Measurements from ENCODE around the gene ARFIP2.
"Not testable (repeated sequence)": the region's sequence is repeated elsewhere in the genome, so short reads cannot be mapped to it uniquely, and the experiment has no call there.

Gene ARFIP2, protein sequence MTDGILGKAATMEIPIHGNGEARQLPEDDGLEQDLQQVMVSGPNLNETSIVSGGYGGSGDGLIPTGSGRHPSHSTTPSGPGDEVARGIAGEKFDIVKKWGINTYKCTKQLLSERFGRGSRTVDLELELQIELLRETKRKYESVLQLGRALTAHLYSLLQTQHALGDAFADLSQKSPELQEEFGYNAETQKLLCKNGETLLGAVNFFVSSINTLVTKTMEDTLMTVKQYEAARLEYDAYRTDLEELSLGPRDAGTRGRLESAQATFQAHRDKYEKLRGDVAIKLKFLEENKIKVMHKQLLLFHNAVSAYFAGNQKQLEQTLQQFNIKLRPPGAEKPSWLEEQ
- 42.0 to 66.4 (median 60.3) reads per million in 3 donors for total RNA-seq

DNA sequence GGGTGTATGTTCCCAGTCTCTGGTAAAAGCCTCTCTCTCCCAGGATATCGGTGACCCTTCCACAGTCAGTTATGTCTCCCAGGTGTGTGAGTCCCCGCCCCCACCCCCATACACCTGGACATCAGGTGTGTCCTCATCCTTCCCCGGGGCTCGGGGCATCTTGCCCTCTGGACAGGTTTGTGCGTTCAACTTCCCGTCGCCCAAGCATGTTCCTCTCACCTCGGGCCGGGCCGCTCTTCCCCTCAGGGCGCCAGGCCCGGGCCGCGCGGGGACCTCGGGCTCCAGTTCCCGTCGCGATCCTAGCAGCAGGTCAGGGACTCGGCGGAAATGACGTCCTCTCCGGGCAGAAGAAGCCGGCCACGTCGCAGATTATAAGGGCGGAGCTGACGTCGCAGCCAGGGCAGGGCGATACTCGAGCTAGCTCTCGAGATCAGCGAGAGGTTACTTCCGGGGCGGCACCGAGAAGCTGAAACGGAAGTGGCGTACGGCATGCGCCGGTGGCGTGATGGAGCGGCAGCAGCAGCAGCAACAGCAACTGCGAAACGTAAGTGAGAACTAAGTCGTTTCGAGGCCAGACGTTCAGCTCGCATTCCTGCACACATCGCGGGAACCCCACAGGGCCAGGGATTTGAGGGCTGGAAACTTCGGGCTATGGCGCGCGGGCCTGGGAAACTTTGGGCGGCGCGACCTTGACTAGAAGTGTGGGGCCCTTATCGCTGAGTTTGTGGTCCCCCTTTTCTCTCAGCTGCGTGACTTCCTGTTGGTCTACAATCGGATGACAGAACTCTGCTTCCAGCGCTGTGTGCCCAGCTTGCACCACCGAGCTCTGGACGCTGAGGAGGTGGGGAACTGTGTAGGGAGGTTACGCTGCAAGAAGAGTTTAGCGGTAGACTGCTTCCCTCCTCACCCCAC is at the start of gene ARFIP2, which contains the start of gene TIMM10B:
Gene ARFIP2 (minus strand): TSS at position 320 of the 912 bp plus-strand sequence. CDS start 910 bp downstream, outside the sequence.
Gene TIMM10B (plus strand): TSS at position 490 of the 912 bp plus-strand sequence. CDS start 16 bp downstream, at position 506.
- H3K4me3 ChIP-seq (ENCODE audit: insufficient read depth, low read depth, low read length, poor library complexity, severe bottlenecking): peak within 1 kb of the TSS; percentile 74
- H3K27ac ChIP-seq (ENCODE audit: insufficient read depth, low read length, poor library complexity, severe bottlenecking): peak within 1 kb of the TSS; percentile 88
- H3K9me3 ChIP-seq (ENCODE audit: control insufficient read depth, low read length): no peaks in the 10 kb centered on the region
- H3K4me1 ChIP-seq (ENCODE audit: control insufficient read depth, insufficient read depth, low read length, poor library complexity, severe bottlenecking): peaks cover 21% of the 10 kb centered on the region
- H3K36me3 ChIP-seq (ENCODE audit: control insufficient read depth, insufficient read depth, low read length): peaks cover 40% of the 10 kb centered on the region
- DNase-seq: peak; percentile 90 to 96 (median 94)
- no peaks in the 10 kb centered on the region for H3K27me3 ChIP-seq (replicated peaks; ENCODE audit: control insufficient read depth, insufficient read depth, low read length, poor library complexity, severe bottlenecking)

DNA sequence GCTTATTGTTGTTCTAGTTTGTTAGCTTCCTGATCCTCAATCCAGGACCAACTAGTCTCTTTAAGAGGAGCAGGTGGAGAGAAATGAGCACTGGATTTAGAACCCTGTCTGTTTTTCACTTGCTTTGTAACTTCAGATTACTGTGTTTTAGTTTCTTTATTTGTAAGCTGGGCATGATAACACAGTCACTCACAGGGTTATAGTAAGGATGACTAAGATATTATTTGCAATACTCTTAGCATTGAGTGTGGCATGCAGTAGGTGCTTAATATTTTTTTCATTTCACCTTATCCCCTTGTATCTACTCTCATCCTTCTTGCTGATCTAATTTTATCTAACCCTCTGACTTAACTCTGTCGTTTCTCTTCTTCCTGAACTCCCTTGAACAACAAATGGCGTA is 49.7 kb upstream of the ARFIP2 start:
- H3K27ac ChIP-seq (ENCODE audit: insufficient read depth, low read length, poor library complexity, severe bottlenecking): no peak overlapping the region
- no peaks in the 10 kb centered on the region for H3K4me1 ChIP-seq (ENCODE audit: control insufficient read depth, insufficient read depth, low read length, poor library complexity, severe bottlenecking)
- no peaks in the 10 kb centered on the region for H3K27me3 ChIP-seq (replicated peaks; ENCODE audit: control insufficient read depth, insufficient read depth, low read length, poor library complexity, severe bottlenecking)
- DNase-seq: no peak
- H3K9me3 ChIP-seq (ENCODE audit: control insufficient read depth, low read length): no peaks in the 10 kb centered on the region
- H3K4me3 ChIP-seq (ENCODE audit: insufficient read depth, low read depth, low read length, poor library complexity, severe bottlenecking): no peak overlapping the region
- no peaks in the 10 kb centered on the region for H3K36me3 ChIP-seq (ENCODE audit: control insufficient read depth, insufficient read depth, low read length)

DNA sequence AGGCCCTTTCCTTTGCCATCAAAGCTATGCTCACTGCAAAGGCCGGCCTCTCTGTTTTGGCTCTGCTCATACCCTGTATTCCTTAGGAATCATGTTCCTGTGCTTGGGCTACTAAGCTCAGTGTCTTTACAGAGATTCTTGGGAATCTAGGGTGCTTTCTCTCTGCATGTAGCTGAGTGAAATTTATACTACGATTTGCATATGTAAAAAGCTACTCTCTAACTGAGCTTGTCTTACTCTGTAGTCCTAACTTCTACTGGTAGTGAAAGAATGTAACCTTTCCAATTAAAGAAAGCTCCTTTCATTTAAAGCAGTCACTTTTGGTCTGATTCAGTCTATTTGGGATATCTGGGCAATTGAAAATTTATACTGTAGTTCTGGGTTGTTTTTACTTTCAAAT is 48.1 kb upstream of the ARFIP2 start:
- H3K4me1 ChIP-seq (ENCODE audit: control insufficient read depth, insufficient read depth, low read length, poor library complexity, severe bottlenecking): no peaks in the 10 kb centered on the region
- H3K36me3 ChIP-seq (ENCODE audit: control insufficient read depth, insufficient read depth, low read length): no peaks in the 10 kb centered on the region

DNA sequence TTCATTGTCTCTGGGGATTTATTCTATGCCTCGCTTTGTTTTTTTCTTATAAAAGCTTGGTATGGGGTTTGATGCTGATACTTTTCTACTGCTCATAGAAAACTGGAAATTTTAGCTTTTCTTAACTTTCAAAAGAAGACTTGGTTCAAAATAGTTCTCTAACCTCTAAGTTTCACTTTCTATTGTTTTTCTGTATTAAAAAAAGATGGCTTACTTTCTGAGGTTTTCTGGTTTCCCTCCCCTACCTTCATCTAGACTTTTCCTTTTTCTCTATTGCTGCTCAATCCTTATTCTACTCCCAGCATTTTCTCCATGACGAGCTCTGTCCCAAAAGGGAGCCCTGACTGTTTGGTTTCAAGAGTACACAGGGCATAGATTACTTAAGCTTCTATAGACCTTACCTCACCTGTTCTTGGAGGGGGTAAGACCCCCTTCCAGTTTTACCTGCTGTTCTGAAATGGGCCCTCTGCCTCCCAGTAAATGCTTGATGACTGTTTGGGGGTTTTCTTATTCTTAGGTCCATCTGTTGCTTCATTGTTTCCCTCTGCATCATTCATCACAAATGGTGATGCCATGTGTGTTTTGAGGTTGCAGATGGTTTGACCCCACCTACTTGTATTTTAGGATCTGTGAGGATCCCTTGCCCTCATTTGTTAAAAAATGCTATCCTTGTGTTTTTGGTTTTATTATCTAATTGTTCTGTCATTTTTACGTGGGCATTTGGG is 45.4 kb upstream of the ARFIP2 start:
- Histone ChIP-seq H3K4me3 (ENCODE audit: insufficient read depth, low read depth, low read length, poor library complexity, severe bottlenecking) (no peak overlapping the region), H3K4me1 (ENCODE audit: control insufficient read depth, insufficient read depth, low read length, poor library complexity, severe bottlenecking) (no peaks in the 10 kb centered on the region), H3K27ac (ENCODE audit: insufficient read depth, low read length, poor library complexity, severe bottlenecking) (no peak overlapping the region), H3K27me3 (replicated peaks; ENCODE audit: control insufficient read depth, insufficient read depth, low read length, poor library complexity, severe bottlenecking) (no peaks in the 10 kb centered on the region), H3K9me3 (ENCODE audit: control insufficient read depth, low read length) (no peaks in the 10 kb centered on the region), H3K36me3 (ENCODE audit: control insufficient read depth, insufficient read depth, low read length) (no peaks in the 10 kb centered on the region)
- DNase-seq: no peak

More for the DNA sequence above, 48.1 kb upstream of the ARFIP2 start:
- DNase-seq: no peak
- Histone ChIP-seq H3K27me3 (replicated peaks; ENCODE audit: control insufficient read depth, insufficient read depth, low read length, poor library complexity, severe bottlenecking) (no peaks in the 10 kb centered on the region), H3K4me3 (ENCODE audit: insufficient read depth, low read depth, low read length, poor library complexity, severe bottlenecking) (no peak overlapping the region), H3K9me3 (ENCODE audit: control insufficient read depth, low read length) (no peaks in the 10 kb centered on the region), H3K27ac (ENCODE audit: insufficient read depth, low read length, poor library complexity, severe bottlenecking) (no peak overlapping the region)

DNA sequence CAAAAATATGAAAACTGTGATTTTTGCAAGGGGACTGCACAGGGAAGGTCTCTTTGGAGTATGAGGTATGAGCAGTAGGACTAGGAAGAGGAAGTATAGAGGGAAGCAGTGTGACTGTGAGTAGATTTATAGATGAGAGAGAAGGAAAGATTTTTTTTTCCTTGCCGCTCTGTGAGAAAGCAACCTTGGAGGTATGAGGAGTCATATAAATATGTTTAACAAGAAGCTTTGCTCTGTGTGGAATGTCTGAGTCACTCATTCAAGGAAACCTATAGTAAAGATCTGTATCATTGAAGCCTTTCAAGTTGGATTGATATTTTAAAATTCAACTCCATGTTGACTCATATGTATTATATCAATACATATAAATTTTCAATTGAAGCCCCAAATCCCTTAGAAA is 42.1 kb upstream of the ARFIP2 start:
- H3K36me3 ChIP-seq (ENCODE audit: control insufficient read depth, insufficient read depth, low read length): no peaks in the 10 kb centered on the region
- H3K4me1 ChIP-seq (ENCODE audit: control insufficient read depth, insufficient read depth, low read length, poor library complexity, severe bottlenecking): no peaks in the 10 kb centered on the region
- H3K9me3 ChIP-seq (ENCODE audit: control insufficient read depth, low read length): no peaks in the 10 kb centered on the region
- DNase-seq: no peak
- no peak overlapping the region for H3K4me3 ChIP-seq (ENCODE audit: insufficient read depth, low read depth, low read length, poor library complexity, severe bottlenecking)
- no peaks in the 10 kb centered on the region for H3K27me3 ChIP-seq (replicated peaks; ENCODE audit: control insufficient read depth, insufficient read depth, low read length, poor library complexity, severe bottlenecking)
- H3K27ac ChIP-seq (ENCODE audit: insufficient read depth, low read length, poor library complexity, severe bottlenecking): no peak overlapping the region

DNA sequence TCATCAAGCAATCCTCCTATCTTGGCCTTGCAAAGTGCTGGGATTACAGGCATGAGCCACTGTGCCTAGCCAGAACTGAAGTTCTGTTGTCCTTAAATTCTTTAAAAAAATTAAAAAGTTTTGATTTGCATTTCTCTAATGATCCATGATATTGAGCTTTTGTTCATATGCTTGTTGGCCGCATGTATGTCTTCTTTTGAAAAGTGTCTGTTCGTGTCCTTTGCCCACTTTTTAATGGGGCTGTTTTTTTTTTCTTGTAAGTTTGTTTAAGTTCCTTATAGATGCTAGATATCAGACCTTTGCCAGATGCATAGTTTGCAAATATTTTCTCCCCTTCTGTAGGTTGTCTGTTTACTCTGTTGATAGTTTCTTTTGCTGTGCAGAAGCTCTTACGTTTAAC is 40.8 kb upstream of the ARFIP2 start:
- not testable (repeated sequence) for H3K4me3 ChIP-seq (ENCODE audit: insufficient read depth, low read depth, low read length, poor library complexity, severe bottlenecking); H3K27me3 ChIP-seq (replicated peaks; ENCODE audit: control insufficient read depth, insufficient read depth, low read length, poor library complexity, severe bottlenecking); H3K27ac ChIP-seq (ENCODE audit: insufficient read depth, low read length, poor library complexity, severe bottlenecking); H3K4me1 ChIP-seq (ENCODE audit: control insufficient read depth, insufficient read depth, low read length, poor library complexity, severe bottlenecking); H3K9me3 ChIP-seq (ENCODE audit: control insufficient read depth, low read length); DNase-seq; H3K36me3 ChIP-seq (ENCODE audit: control insufficient read depth, insufficient read depth, low read length)

DNA sequence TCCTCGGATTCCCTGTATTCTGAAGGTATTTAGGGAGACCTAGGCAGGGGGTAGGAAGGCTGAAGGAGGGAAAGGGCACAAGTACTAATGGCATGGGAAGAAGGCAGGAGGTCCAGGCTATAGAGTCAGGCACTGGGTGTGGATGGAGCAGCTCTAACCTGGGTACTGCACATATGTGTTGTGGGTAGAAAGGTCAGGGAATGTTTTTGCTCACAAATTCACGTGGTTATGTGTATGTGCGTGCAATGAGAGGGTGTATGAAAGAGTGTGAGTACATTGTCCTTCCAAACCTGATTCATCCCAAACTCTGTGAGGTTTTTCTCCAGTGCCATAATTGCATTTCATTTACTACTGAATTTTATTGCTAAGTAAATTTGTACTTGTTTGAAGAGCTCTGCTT is 39.1 kb upstream of the ARFIP2 start:
- DNase-seq: no peak
- Histone ChIP-seq H3K27ac (ENCODE audit: insufficient read depth, low read length, poor library complexity, severe bottlenecking) (no peak overlapping the region), H3K9me3 (ENCODE audit: control insufficient read depth, low read length) (no peaks in the 10 kb centered on the region)

DNA sequence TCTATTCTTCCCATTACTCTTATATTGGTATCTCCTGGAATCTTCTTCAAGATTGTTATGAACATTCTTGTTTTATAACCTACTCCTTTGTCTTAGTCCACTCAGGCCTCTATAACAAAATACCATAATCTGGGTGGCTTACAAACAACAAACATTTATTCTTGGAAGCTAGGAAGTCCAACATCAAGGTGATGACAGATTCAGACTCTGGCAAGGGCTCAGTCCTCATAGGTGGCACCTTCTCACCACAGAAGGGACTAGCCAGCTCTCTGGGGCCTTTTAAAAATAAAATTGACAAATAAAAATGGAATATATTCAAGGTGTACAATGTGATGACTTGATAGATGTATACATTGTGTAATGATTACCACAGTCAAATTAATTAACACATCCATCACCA is 35.7 kb upstream of the ARFIP2 start:
- Histone ChIP-seq H3K9me3 (ENCODE audit: control insufficient read depth, low read length) (no peaks in the 10 kb centered on the region), H3K27me3 (replicated peaks; ENCODE audit: control insufficient read depth, insufficient read depth, low read length, poor library complexity, severe bottlenecking) (no peaks in the 10 kb centered on the region), H3K4me1 (ENCODE audit: control insufficient read depth, insufficient read depth, low read length, poor library complexity, severe bottlenecking) (no peaks in the 10 kb centered on the region), H3K36me3 (ENCODE audit: control insufficient read depth, insufficient read depth, low read length) (peaks cover 9% of the 10 kb centered on the region), H3K4me3 (ENCODE audit: insufficient read depth, low read depth, low read length, poor library complexity, severe bottlenecking) (no peak overlapping the region), H3K27ac (ENCODE audit: insufficient read depth, low read length, poor library complexity, severe bottlenecking) (no peak overlapping the region)
- no peak for DNase-seq

More for the DNA sequence above, 39.1 kb upstream of the ARFIP2 start:
- Histone ChIP-seq H3K36me3 (ENCODE audit: control insufficient read depth, insufficient read depth, low read length) (no peaks in the 10 kb centered on the region), H3K4me3 (ENCODE audit: insufficient read depth, low read depth, low read length, poor library complexity, severe bottlenecking) (no peak overlapping the region), H3K4me1 (ENCODE audit: control insufficient read depth, insufficient read depth, low read length, poor library complexity, severe bottlenecking) (no peaks in the 10 kb centered on the region), H3K27me3 (replicated peaks; ENCODE audit: control insufficient read depth, insufficient read depth, low read length, poor library complexity, severe bottlenecking) (no peaks in the 10 kb centered on the region)

DNA sequence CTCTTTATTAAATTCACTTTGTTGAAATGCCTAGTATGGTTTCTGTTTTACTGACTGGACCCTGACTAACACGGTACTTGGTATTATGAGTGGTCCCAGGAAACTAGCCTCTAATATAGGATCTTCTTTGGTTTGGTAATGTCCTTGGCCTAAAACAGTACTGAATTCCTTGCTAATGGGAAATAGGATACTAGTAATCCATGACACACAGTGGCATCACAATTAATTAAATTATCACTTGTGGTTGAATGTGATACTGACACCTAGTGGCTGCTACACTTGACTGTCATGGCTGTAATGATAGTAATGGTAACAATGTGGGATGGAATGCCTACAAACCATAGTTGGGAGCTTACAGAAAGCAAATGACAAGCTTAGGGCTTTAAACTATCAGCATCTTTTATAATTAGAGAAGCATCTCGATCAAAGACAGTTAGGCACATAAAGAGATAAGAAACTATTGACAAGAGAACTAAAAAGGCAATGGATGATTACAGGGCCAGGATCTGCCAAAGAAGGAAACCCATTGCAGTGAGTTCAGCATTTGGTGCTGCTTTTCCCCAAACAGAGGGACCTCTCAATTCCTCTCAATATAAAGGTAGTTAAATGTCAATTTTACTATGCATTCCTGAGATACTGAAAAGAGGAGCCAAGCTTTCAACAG is 24.6 kb upstream of the ARFIP2 start:
- no peak for DNase-seq
- Histone ChIP-seq H3K4me1 (ENCODE audit: control insufficient read depth, insufficient read depth, low read length, poor library complexity, severe bottlenecking) (no peaks in the 10 kb centered on the region), H3K36me3 (ENCODE audit: control insufficient read depth, insufficient read depth, low read length) (peaks cover 24% of the 10 kb centered on the region), H3K27ac (ENCODE audit: insufficient read depth, low read length, poor library complexity, severe bottlenecking) (no peak overlapping the region), H3K9me3 (ENCODE audit: control insufficient read depth, low read length) (no peaks in the 10 kb centered on the region), H3K4me3 (ENCODE audit: insufficient read depth, low read depth, low read length, poor library complexity, severe bottlenecking) (no peak overlapping the region), H3K27me3 (replicated peaks; ENCODE audit: control insufficient read depth, insufficient read depth, low read length, poor library complexity, severe bottlenecking) (no peaks in the 10 kb centered on the region)
